K562 (cell line): ENCODE results near the gene STARD6. TPM values are rescaled to one million over a fixed set of nuclear protein-coding genes. Genes with fewer than 3 reads are reported as not detected.

Experiments
- ATAC-seq: fragments of 200-7000 bp; cut with Tn5 transposase; 3 replicates; pipeline ENCODE4 v1.9.1; 2020; ENCODE audit warnings: moderate library complexity
- BruUV-seq: library from RNA; stranded (reverse); fragments of 400-500 nt; replicated peaks from 2 replicates; lab custom pipeline; 2021; lab: Mats Ljungman, UMichigan
- CTCF ChIA-PET: fragments of 300-600 bp; formaldehyde crosslinking; extraction: SDS; loops from one replicate; lab custom pipeline; 2021; ENCODE audit warnings: low intra/inter-chr PET ratio; lab: Yijun Ruan, JAX
- POLR2A ChIA-PET: fragments of 300-600, 350-650 bp; sonication (Branson Sonifier 250); formaldehyde crosslinking; extraction: SDS; loops from one replicate; lab custom pipeline; 2021; ENCODE audit warnings: antibody characterized with exemption, inconsistent platforms; lab: Yijun Ruan, JAX
- DNase-seq, 4 experiments: peaks; one replicate each; pipeline versions ENCODE4 v3.0.0 to v3.0.0-alpha.2; 2011 to 2018; ENCODE audit warnings: low spot score in 3 of 4, mixed read lengths in 3 of 4; ENCODE audit errors: extremely low read depth in 1 of 4
- FAIRE-seq: peaks from 2 replicates; lab custom pipeline; 2011; peaks lifted over from hg19 to GRCh38; lab: Jason Lieb, UNC
- H2AFZ ChIP-seq: 2 replicates; pipeline ENCODE4 v1.6.0; 2011; ENCODE audit warnings: low read depth, low read length, control low read depth, inconsistent platforms
- H3K27ac ChIP-seq: fragments of 200-600 bp; 3 replicates; pipeline ENCODE4 v1.8.0; 2011; ENCODE audit warnings: low read depth, mild to moderate bottlenecking, control low read depth, inconsistent platforms, low read length, moderate library complexity, mixed read lengths; ENCODE audit errors: extremely low read depth
- H3K27me3 ChIP-seq, 2 experiments: fragments of 300-600 bp in 1 of 2; 2 replicates in 1 of 2; 3 replicates in 1 of 2; pipeline versions ENCODE4 v1.6.0 to v1.8.0; 2011; ENCODE audit warnings: inconsistent platforms in 2 of 2, low read length in 2 of 2, mild to moderate bottlenecking in 1 of 2, mixed read lengths in 1 of 2, moderate library complexity in 1 of 2; ENCODE audit not compliant: control insufficient read depth in 2 of 2, insufficient read depth in 2 of 2
- H3K36me3 ChIP-seq: fragments of 300-600 bp; 3 replicates; pipeline ENCODE4 v1.8.0; 2011; ENCODE audit warnings: mild to moderate bottlenecking, low read length, inconsistent platforms; ENCODE audit not compliant: control insufficient read depth, insufficient read depth
- H3K4me1 ChIP-seq, 2 experiments: fragments of 200-600 bp in 1 of 2; replicated peaks in 1 of 2; 2 replicates in 1 of 2; 3 replicates in 1 of 2; pipeline versions ENCODE4 v1.5.1 to v1.8.0; 2011; ENCODE audit warnings: inconsistent platforms in 2 of 2, low read length in 2 of 2, mild to moderate bottlenecking in 1 of 2, mixed read lengths in 1 of 2, moderate library complexity in 1 of 2; ENCODE audit not compliant: control insufficient read depth in 2 of 2, insufficient read depth in 2 of 2
- H3K4me2 ChIP-seq: 2 replicates; pipeline ENCODE4 v1.6.1; 2011; ENCODE audit warnings: low read length, control low read depth, inconsistent platforms, mixed read lengths; ENCODE audit not compliant: insufficient read depth
- H3K4me3 ChIP-seq: fragments of 200-600 bp; sonication (generic), shearing (Covaris generic); 2 replicates; pipeline ENCODE4 v1.5.1; 2016; ENCODE audit warnings: control low read depth, inconsistent platforms
- H3K79me2 ChIP-seq: fragments of 200-600 bp; 3 replicates; pipeline ENCODE4 v1.8.0; 2011; ENCODE audit warnings: low read length, inconsistent platforms; ENCODE audit not compliant: control insufficient read depth, insufficient read depth
- H3K9ac ChIP-seq, 2 experiments: 2 replicates each; pipeline versions ENCODE4 v1.6.0 to v1.6.1; 2011; ENCODE audit warnings: low read depth in 2 of 2, low read length in 2 of 2, control low read depth in 1 of 2, inconsistent platforms in 1 of 2, mild to moderate bottlenecking in 1 of 2, mixed read lengths in 1 of 2; ENCODE audit not compliant: insufficient read depth in 1 of 2
- H3K9me1 ChIP-seq: one replicate; pipeline ENCODE4 v1.6.0; 2011; ENCODE audit warnings: inconsistent platforms, mild to moderate bottlenecking, low read length, moderate library complexity; ENCODE audit not compliant: control insufficient read depth, insufficient read depth
- H3K9me3 ChIP-seq: replicated peaks from 2 replicates; pipeline ENCODE4 v1.5.1; 2011; ENCODE audit warnings: low read depth, low read length, inconsistent platforms; ENCODE audit not compliant: control insufficient read depth, insufficient read depth
- H4K20me1 ChIP-seq: replicated peaks from 2 replicates; pipeline ENCODE4 v1.6.1; 2011; ENCODE audit warnings: low read length, inconsistent platforms, mixed read lengths; ENCODE audit not compliant: control insufficient read depth, insufficient read depth
- C11orf30 ChIP-seq: fragments of 450-650 bp; IDR thresholded peaks from 2 replicates; pipeline ENCODE4 v1.6.1; 2016; ENCODE audit warnings: low read depth, mild to moderate bottlenecking
- FUS ChIP-seq: fragments of 200-400 bp; formaldehyde crosslinking; optimal IDR thresholded peaks from 2 replicates; pipeline ENCODE3; 2017; ENCODE audit warnings: low read depth, low read length
- KDM2B ChIP-seq: fragments of 250-450 bp; sonication (Bioruptor Pico); IDR thresholded peaks from 2 replicates; pipeline ENCODE4 v1.8.0; 2021; ENCODE audit warnings: mild to moderate bottlenecking, moderate library complexity
- MTA3 ChIP-seq: fragments of 450-650 bp; formaldehyde crosslinking; IDR thresholded peaks from 2 replicates; pipeline ENCODE4 v1.6.1; 2017; ENCODE audit warnings: mild to moderate bottlenecking, borderline replicate concordance
- MYNN ChIP-seq, 2 experiments: sonication (generic); formaldehyde crosslinking in 1 of 2; IDR thresholded peaks; 2 replicates each; pipeline versions ENCODE4 v1.5.0 to v1.6.1; 2016 to 2020; ENCODE audit warnings: antibody characterized with exemption in 1 of 2, missing genetic modification reagents in 1 of 2
- RBBP5 ChIP-seq: fragments of 200-600 bp; sonication (generic); IDR thresholded peaks from 2 replicates; pipeline ENCODE4 v1.6.1; 2012; ENCODE audit warnings: borderline replicate concordance, mild to moderate bottlenecking, low read length, control low read depth, inconsistent platforms; ENCODE audit not compliant: insufficient read depth, poor library complexity, severe bottlenecking
- TBP ChIP-seq: optimal IDR thresholded peaks from 2 replicates; pipeline ENCODE3; 2011; ENCODE audit warnings: low read depth, low read length, improper control_type of control experiment
- ZNF239 ChIP-seq: fragments of 250-450 bp; sonication (Bioruptor Pico); IDR thresholded peaks from 2 replicates; pipeline ENCODE4 v1.4.0; 2020; ENCODE audit warnings: mild to moderate bottlenecking
- ZNF644 ChIP-seq: fragments of 200-800 bp; sonication (Bioruptor generic); IDR thresholded peaks from 2 replicates; pipeline ENCODE4 v1.6.1; 2016; ENCODE audit warnings: low read depth, missing genetic modification characterization, missing compliant biosample characterization
- ZNF699 ChIP-seq: fragments of 250-450 bp; sonication (Bioruptor Pico); IDR thresholded peaks from 2 replicates; pipeline ENCODE4 v1.8.0; 2021; ENCODE audit warnings: mild to moderate bottlenecking, moderate library complexity; ENCODE audit not compliant: insufficient replicate concordance
- WGBS: fragments of 100-300 bp; shearing (Covaris generic); methylation state at CpG from one replicate; pipeline ENCODE4 v1.1.6; 2016; ENCODE audit warnings: low coverage, mixed read lengths; ENCODE audit not compliant: insufficient coverage; ENCODE audit errors: missing lambda C conversion rate; 5-methylcytosine and 5-hydroxymethylcytosine counted together
- in situ Hi-C: fragments of 300-500 bp; cut with MboI; formaldehyde crosslinking; loops from 4 replicates; pipeline ENCODE4 v1.15.0; 2018; ENCODE audit warnings: inconsistent platforms, mixed read lengths
- intact Hi-C: fragments of 100-400 bp; cut with micrococcal nuclease; formaldehyde crosslinking; loops from 2 replicates; pipeline ENCODE4 v1.14.2; 2022
- polyA plus RNA-seq, 8 experiments: library from polyadenylated mRNA; depleted of rRNA in 4 of 8; stranded (reverse) in 5 of 8; unstranded in 3 of 8; fragments of >200 nt; fragmentation: Nextera tagmentation in 2 of 8; fragmentation: Illumina TruSeq in 1 of 8; extraction: Ambion mirVana in 2 of 8; extraction: Trizol in 1 of 8; gene quantifications; 2 replicates each; pipeline versions ENCODE4 v1.2.1 to v1.2.3, GENCODE V29; 2011 to 2014; ENCODE audit warnings: inconsistent platforms in 1 of 8, missing spikeins in 1 of 8
- total RNA-seq, 7 experiments: library from RNA; depleted of rRNA in 6 of 7; stranded (reverse); fragments of >200 nt in 6 of 7; fragmentation: Illumina TruSeq in 2 of 7; extraction: Trizol in 2 of 7; gene quantifications; 2 replicates each; pipeline versions ENCODE4 v1.2.1 to v1.2.3, GENCODE V29; 2011 to 2021; ENCODE audit warnings: low replicate concordance in 1 of 7
- TF ChIP-seq, protein P1 (sequence below): fragments of 450-650 bp; IDR thresholded peaks from 2 replicates; pipeline ENCODE4 v1.6.1; 2016; ENCODE audit warnings: mild to moderate bottlenecking, moderate library complexity

Gene STARD6
- total and polyA plus RNA-seq, 9 of the 15 experiments (the other 6 are each of a cell fraction or from before 2014, with no cell fraction given): 0.11 to 0.15 TPM; not detected in 7

DNA sequence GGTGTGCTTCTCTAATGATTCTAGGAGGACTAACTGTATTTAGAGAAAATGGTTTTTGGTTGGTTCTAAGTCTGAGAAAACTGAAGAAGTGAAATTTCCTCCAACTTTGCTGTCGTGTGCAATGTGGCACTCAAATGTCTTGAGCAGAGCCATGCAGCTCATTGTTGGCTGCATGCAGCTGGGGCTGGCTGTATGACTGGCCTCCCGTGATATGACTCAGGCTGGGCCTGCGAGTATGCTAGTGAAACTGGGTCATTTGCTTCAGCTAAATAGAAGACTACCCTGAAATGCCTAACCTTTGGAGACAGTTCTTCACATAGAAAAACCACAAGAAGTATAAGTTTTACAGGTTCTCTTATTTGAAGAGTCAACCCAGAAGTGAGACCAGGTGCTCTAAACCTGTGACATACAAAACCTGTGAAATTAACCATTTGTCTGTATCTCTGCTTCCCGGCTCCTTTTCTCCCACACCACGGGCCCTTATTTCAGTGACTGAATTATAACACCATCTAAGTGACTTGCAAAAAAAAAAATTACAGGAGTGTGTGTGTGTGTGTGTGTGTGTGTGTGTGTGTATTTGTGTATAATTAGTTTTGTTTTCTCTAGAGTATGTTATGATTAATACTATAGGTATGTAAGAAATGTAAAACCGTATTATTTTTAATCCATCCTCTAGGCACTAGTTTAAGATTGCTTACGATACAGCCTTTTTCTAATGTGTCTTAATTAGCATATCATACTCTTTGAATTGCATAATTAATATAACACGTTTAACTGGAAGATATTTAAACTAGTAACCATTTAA, 72.5 kb downstream of the STARD6 start:
- no peak overlapping the region; the same call in 2 of the 3 replicates for H3K27ac ChIP-seq
- H3K27me3 ChIP-seq: no peaks in the 10 kb centered on the region
- H3K4me1 ChIP-seq: no peaks in the 10 kb centered on the region
- H3K4me3 ChIP-seq: no peak overlapping the region
- DNase-seq (peak in 2 of 4 experiments; percentile 6 to 14), ATAC-seq (peak; percentile 71), FAIRE-seq (no peak)
- in situ Hi-C loops (no loop called here), intact Hi-C loops (no loop called here)
- no TSS peak for BruUV-seq
- H3K36me3 ChIP-seq: peaks cover 9% of the 10 kb centered on the region; the same call in 2 of the 3 replicates
- H3K9ac ChIP-seq: no peak overlapping the region
- ChIA-PET POLR2A (no interaction called here), CTCF (no interaction called here)
- H3K9me3 ChIP-seq: no peaks in the 10 kb centered on the region
- H4K20me1 ChIP-seq: no peaks in the 10 kb centered on the region
- no peaks in the 10 kb centered on the region for H3K79me2 ChIP-seq
- H3K9me1 ChIP-seq: no peaks in the 10 kb centered on the region
- no peak overlapping the region for H3K4me2 ChIP-seq
- no peak overlapping the region for H2AFZ ChIP-seq
- 60% methylated on average over 8 of the region's 8 CpGs for WGBS
- TF ChIP-seq ZNF239 (CRISPR knock-in tag): no peak
- TF ChIP-seq TBP: no peak
- no peak for TF ChIP-seq FUS
- no peak for TF ChIP-seq MTA3
- TF ChIP-seq MYNN (IDR thresholded peaks at IDR 0.05): no peak
- TF ChIP-seq MYNN (CRISPR knock-in tag; IDR thresholded peaks at IDR 0.05): no peak
- no peak for TF ChIP-seq RBBP5
- TF ChIP-seq ZNF644 (tag): no peak
- TF ChIP-seq ZNF699 (CRISPR knock-in tag): no peak
- TF ChIP-seq KDM2B: no peak
- TF ChIP-seq, protein P1, sequence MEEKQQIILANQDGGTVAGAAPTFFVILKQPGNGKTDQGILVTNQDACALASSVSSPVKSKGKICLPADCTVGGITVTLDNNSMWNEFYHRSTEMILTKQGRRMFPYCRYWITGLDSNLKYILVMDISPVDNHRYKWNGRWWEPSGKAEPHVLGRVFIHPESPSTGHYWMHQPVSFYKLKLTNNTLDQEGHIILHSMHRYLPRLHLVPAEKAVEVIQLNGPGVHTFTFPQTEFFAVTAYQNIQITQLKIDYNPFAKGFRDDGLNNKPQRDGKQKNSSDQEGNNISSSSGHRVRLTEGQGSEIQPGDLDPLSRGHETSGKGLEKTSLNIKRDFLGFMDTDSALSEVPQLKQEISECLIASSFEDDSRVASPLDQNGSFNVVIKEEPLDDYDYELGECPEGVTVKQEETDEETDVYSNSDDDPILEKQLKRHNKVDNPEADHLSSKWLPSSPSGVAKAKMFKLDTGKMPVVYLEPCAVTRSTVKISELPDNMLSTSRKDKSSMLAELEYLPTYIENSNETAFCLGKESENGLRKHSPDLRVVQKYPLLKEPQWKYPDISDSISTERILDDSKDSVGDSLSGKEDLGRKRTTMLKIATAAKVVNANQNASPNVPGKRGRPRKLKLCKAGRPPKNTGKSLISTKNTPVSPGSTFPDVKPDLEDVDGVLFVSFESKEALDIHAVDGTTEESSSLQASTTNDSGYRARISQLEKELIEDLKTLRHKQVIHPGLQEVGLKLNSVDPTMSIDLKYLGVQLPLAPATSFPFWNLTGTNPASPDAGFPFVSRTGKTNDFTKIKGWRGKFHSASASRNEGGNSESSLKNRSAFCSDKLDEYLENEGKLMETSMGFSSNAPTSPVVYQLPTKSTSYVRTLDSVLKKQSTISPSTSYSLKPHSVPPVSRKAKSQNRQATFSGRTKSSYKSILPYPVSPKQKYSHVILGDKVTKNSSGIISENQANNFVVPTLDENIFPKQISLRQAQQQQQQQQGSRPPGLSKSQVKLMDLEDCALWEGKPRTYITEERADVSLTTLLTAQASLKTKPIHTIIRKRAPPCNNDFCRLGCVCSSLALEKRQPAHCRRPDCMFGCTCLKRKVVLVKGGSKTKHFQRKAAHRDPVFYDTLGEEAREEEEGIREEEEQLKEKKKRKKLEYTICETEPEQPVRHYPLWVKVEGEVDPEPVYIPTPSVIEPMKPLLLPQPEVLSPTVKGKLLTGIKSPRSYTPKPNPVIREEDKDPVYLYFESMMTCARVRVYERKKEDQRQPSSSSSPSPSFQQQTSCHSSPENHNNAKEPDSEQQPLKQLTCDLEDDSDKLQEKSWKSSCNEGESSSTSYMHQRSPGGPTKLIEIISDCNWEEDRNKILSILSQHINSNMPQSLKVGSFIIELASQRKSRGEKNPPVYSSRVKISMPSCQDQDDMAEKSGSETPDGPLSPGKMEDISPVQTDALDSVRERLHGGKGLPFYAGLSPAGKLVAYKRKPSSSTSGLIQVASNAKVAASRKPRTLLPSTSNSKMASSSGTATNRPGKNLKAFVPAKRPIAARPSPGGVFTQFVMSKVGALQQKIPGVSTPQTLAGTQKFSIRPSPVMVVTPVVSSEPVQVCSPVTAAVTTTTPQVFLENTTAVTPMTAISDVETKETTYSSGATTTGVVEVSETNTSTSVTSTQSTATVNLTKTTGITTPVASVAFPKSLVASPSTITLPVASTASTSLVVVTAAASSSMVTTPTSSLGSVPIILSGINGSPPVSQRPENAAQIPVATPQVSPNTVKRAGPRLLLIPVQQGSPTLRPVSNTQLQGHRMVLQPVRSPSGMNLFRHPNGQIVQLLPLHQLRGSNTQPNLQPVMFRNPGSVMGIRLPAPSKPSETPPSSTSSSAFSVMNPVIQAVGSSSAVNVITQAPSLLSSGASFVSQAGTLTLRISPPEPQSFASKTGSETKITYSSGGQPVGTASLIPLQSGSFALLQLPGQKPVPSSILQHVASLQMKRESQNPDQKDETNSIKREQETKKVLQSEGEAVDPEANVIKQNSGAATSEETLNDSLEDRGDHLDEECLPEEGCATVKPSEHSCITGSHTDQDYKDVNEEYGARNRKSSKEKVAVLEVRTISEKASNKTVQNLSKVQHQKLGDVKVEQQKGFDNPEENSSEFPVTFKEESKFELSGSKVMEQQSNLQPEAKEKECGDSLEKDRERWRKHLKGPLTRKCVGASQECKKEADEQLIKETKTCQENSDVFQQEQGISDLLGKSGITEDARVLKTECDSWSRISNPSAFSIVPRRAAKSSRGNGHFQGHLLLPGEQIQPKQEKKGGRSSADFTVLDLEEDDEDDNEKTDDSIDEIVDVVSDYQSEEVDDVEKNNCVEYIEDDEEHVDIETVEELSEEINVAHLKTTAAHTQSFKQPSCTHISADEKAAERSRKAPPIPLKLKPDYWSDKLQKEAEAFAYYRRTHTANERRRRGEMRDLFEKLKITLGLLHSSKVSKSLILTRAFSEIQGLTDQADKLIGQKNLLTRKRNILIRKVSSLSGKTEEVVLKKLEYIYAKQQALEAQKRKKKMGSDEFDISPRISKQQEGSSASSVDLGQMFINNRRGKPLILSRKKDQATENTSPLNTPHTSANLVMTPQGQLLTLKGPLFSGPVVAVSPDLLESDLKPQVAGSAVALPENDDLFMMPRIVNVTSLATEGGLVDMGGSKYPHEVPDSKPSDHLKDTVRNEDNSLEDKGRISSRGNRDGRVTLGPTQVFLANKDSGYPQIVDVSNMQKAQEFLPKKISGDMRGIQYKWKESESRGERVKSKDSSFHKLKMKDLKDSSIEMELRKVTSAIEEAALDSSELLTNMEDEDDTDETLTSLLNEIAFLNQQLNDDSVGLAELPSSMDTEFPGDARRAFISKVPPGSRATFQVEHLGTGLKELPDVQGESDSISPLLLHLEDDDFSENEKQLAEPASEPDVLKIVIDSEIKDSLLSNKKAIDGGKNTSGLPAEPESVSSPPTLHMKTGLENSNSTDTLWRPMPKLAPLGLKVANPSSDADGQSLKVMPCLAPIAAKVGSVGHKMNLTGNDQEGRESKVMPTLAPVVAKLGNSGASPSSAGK: no peak
- no peak for TF ChIP-seq C11orf30
